ENCODE results near the gene NKAIN2.

DNA sequence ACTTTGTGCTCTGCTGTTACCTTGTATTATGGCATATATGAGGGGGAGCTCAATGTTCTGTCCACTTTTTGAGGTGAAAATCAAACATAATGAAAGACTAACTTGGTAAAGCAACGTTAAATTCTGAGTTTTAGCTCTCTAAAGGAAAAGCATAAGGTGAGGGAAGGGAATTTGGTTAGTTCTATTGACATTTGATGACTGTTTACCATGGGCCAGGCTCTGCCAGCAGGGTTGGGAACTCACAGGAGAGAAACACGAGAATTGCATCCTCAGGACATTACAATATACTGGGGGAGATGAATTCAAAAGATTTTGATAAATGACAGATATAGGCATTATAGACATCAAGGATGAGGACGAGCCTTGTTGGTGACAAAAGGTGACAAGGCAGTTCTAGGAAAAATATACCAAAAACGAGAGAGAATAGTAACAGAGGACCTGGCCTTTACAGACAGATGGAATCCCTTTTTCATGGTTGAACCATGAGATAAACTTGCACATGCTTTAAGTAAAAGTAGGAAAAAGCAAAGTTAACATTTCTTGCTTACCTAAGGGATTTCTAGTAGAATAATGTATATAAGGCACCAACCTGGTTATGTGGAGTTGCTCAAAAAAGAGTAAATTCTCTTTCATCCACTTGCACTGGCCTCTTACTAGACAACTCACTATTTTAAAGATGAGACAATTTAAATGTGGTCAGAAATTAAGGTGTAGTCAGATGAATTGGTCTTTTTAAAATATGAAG is 191.4 kb downstream of the NKAIN2 start:
- TF ChIP-seq CTCF (IDR thresholded peaks at IDR 0.05) (no peak), POLR2A (IDR thresholded peaks at IDR 0.05) (no peak)
